K562 (cell line): ENCODE data around the gene GIT2. TPM values are rescaled to one million over a fixed set of nuclear protein-coding genes. Genes with fewer than 3 reads are reported as not detected.

Source experiments
- ATAC-seq: fragments of 200-7000 bp; cut with Tn5 transposase; 3 replicates; pipeline ENCODE4 v1.9.1; 2020; ENCODE audit warnings: moderate library complexity
- BruUV-seq: library from RNA; stranded (reverse); fragments of 400-500 nt; replicated peaks from 2 replicates; lab custom pipeline; 2021; lab: Mats Ljungman, UMichigan
- CTCF ChIA-PET: fragments of 300-600 bp; formaldehyde crosslinking; extraction: SDS; loops from one replicate; lab custom pipeline; 2021; ENCODE audit warnings: low intra/inter-chr PET ratio; lab: Yijun Ruan, JAX
- POLR2A ChIA-PET: fragments of 300-600, 350-650 bp; sonication (Branson Sonifier 250); formaldehyde crosslinking; extraction: SDS; loops from one replicate; lab custom pipeline; 2021; ENCODE audit warnings: antibody characterized with exemption, inconsistent platforms; lab: Yijun Ruan, JAX
- DNase-seq, 4 experiments: peaks; one replicate each; pipeline versions ENCODE4 v3.0.0 to v3.0.0-alpha.2; 2011 to 2018; ENCODE audit warnings: low spot score in 3 of 4, mixed read lengths in 3 of 4; ENCODE audit errors: extremely low read depth in 1 of 4
- FAIRE-seq: peaks from 2 replicates; lab custom pipeline; 2011; peaks lifted over from hg19 to GRCh38; lab: Jason Lieb, UNC
- H2AFZ ChIP-seq: 2 replicates; pipeline ENCODE4 v1.6.0; 2011; ENCODE audit warnings: low read depth, low read length, control low read depth, inconsistent platforms
- H3K27ac ChIP-seq: fragments of 200-600 bp; 3 replicates; pipeline ENCODE4 v1.8.0; 2011; ENCODE audit warnings: low read depth, mild to moderate bottlenecking, control low read depth, inconsistent platforms, low read length, moderate library complexity, mixed read lengths; ENCODE audit errors: extremely low read depth
- H3K27me3 ChIP-seq, 2 experiments: fragments of 300-600 bp in 1 of 2; 2 replicates in 1 of 2; 3 replicates in 1 of 2; pipeline versions ENCODE4 v1.6.0 to v1.8.0; 2011; ENCODE audit warnings: inconsistent platforms in 2 of 2, low read length in 2 of 2, mild to moderate bottlenecking in 1 of 2, mixed read lengths in 1 of 2, moderate library complexity in 1 of 2; ENCODE audit not compliant: control insufficient read depth in 2 of 2, insufficient read depth in 2 of 2
- H3K36me3 ChIP-seq: fragments of 300-600 bp; 3 replicates; pipeline ENCODE4 v1.8.0; 2011; ENCODE audit warnings: mild to moderate bottlenecking, low read length, inconsistent platforms; ENCODE audit not compliant: control insufficient read depth, insufficient read depth
- H3K4me1 ChIP-seq, 2 experiments: fragments of 200-600 bp in 1 of 2; replicated peaks in 1 of 2; 2 replicates in 1 of 2; 3 replicates in 1 of 2; pipeline versions ENCODE4 v1.5.1 to v1.8.0; 2011; ENCODE audit warnings: inconsistent platforms in 2 of 2, low read length in 2 of 2, mild to moderate bottlenecking in 1 of 2, mixed read lengths in 1 of 2, moderate library complexity in 1 of 2; ENCODE audit not compliant: control insufficient read depth in 2 of 2, insufficient read depth in 2 of 2
- H3K4me2 ChIP-seq: 2 replicates; pipeline ENCODE4 v1.6.1; 2011; ENCODE audit warnings: low read length, control low read depth, inconsistent platforms, mixed read lengths; ENCODE audit not compliant: insufficient read depth
- H3K4me3 ChIP-seq: fragments of 200-600 bp; sonication (generic), shearing (Covaris generic); 2 replicates; pipeline ENCODE4 v1.5.1; 2016; ENCODE audit warnings: control low read depth, inconsistent platforms
- H3K79me2 ChIP-seq: fragments of 200-600 bp; 3 replicates; pipeline ENCODE4 v1.8.0; 2011; ENCODE audit warnings: low read length, inconsistent platforms; ENCODE audit not compliant: control insufficient read depth, insufficient read depth
- H3K9ac ChIP-seq, 2 experiments: 2 replicates each; pipeline versions ENCODE4 v1.6.0 to v1.6.1; 2011; ENCODE audit warnings: low read depth in 2 of 2, low read length in 2 of 2, control low read depth in 1 of 2, inconsistent platforms in 1 of 2, mild to moderate bottlenecking in 1 of 2, mixed read lengths in 1 of 2; ENCODE audit not compliant: insufficient read depth in 1 of 2
- H3K9me1 ChIP-seq: one replicate; pipeline ENCODE4 v1.6.0; 2011; ENCODE audit warnings: inconsistent platforms, mild to moderate bottlenecking, low read length, moderate library complexity; ENCODE audit not compliant: control insufficient read depth, insufficient read depth
- H3K9me3 ChIP-seq: replicated peaks from 2 replicates; pipeline ENCODE4 v1.5.1; 2011; ENCODE audit warnings: low read depth, low read length, inconsistent platforms; ENCODE audit not compliant: control insufficient read depth, insufficient read depth
- H4K20me1 ChIP-seq: replicated peaks from 2 replicates; pipeline ENCODE4 v1.6.1; 2011; ENCODE audit warnings: low read length, inconsistent platforms, mixed read lengths; ENCODE audit not compliant: control insufficient read depth, insufficient read depth
- ARNT ChIP-seq, 2 experiments: fragments of 450-650 bp; IDR thresholded peaks; 2 replicates each; pipeline ENCODE4 v1.6.1; 2016; ENCODE audit warnings: mild to moderate bottlenecking in 1 of 2
- C11orf30 ChIP-seq: fragments of 450-650 bp; IDR thresholded peaks from 2 replicates; pipeline ENCODE4 v1.6.1; 2016; ENCODE audit warnings: low read depth, mild to moderate bottlenecking
- DNMT1 ChIP-seq: fragments of 450-650 bp; IDR thresholded peaks from 2 replicates; pipeline ENCODE4 v1.6.1; 2016; ENCODE audit warnings: antibody characterized with exemption, mild to moderate bottlenecking
- ETS2 ChIP-seq: IDR thresholded peaks from 2 replicates; pipeline ENCODE4 v1.6.1; 2016; ENCODE audit warnings: borderline replicate concordance, missing genetic modification characterization, mild to moderate bottlenecking, moderate library complexity, missing compliant biosample characterization; ENCODE audit not compliant: poor library complexity, severe bottlenecking
- ETV6 ChIP-seq, 3 experiments: fragments of 150-350 bp in 1 of 3; sonication (generic) in 1 of 3; formaldehyde crosslinking in 1 of 3; IDR thresholded peaks; 2 replicates each; pipeline versions ENCODE4 v1.6.1 to v1.8.0; 2014 to 2022; ENCODE audit warnings: borderline replicate concordance in 2 of 3, low read depth in 2 of 3, antibody characterized with exemption in 1 of 3, low read length in 1 of 3, mild to moderate bottlenecking in 1 of 3, missing genetic modification reagents in 1 of 3
- FOXA3 ChIP-seq, 2 experiments: fragments of 450-650 bp in 1 of 2; sonication (generic) in 1 of 2; formaldehyde crosslinking; IDR thresholded peaks in 1 of 2; conservative IDR thresholded peaks in 1 of 2; 2 replicates each; pipeline versions ENCODE4 v1.4.0 to v1.8.0; 2020 to 2022; ENCODE audit warnings: mild to moderate bottlenecking in 2 of 2, missing genetic modification reagents in 1 of 2
- HSF4 ChIP-seq: fragments of 250-450 bp; sonication (Bioruptor Pico); IDR thresholded peaks from 2 replicates; pipeline ENCODE4 v2.1.2; 2022; ENCODE audit warnings: mild to moderate bottlenecking, moderate library complexity, borderline replicate concordance
- MAFG ChIP-seq: fragments of 450-650 bp; conservative IDR thresholded peaks from 2 replicates; pipeline ENCODE4 v1.6.1; 2016; ENCODE audit warnings: missing genetic modification characterization, missing compliant biosample characterization
- MTF1 ChIP-seq: fragments of 250-450 bp; sonication (Bioruptor Pico); IDR thresholded peaks from 2 replicates; pipeline ENCODE4 v1.9.0; 2021; ENCODE audit warnings: moderate library complexity, mild to moderate bottlenecking, inconsistent platforms, borderline replicate concordance
- TFAM ChIP-seq: fragments of 250-450 bp; sonication (Bioruptor Pico); conservative IDR thresholded peaks from 2 replicates; pipeline ENCODE4 v1.5.0; 2021; ENCODE audit warnings: mild to moderate bottlenecking, moderate library complexity
- ZBTB8A ChIP-seq: fragments of 450-650 bp; IDR thresholded peaks from 2 replicates; pipeline ENCODE4 v1.6.1; 2018; ENCODE audit warnings: mild to moderate bottlenecking, moderate library complexity; ENCODE audit not compliant: partially characterized antibody
- ZC3H8 ChIP-seq: fragments of 450-650 bp; IDR thresholded peaks from 2 replicates; pipeline ENCODE4 v1.6.1; 2017
- WGBS: fragments of 100-300 bp; shearing (Covaris generic); methylation state at CpG from one replicate; pipeline ENCODE4 v1.1.6; 2016; ENCODE audit warnings: low coverage, mixed read lengths; ENCODE audit not compliant: insufficient coverage; ENCODE audit errors: missing lambda C conversion rate; 5-methylcytosine and 5-hydroxymethylcytosine counted together
- in situ Hi-C: fragments of 300-500 bp; cut with MboI; formaldehyde crosslinking; loops from 4 replicates; pipeline ENCODE4 v1.15.0; 2018; ENCODE audit warnings: inconsistent platforms, mixed read lengths
- intact Hi-C: fragments of 100-400 bp; cut with micrococcal nuclease; formaldehyde crosslinking; loops from 2 replicates; pipeline ENCODE4 v1.14.2; 2022
- polyA plus RNA-seq, 8 experiments: library from polyadenylated mRNA; depleted of rRNA in 4 of 8; stranded (reverse) in 5 of 8; unstranded in 3 of 8; fragments of >200 nt; fragmentation: Nextera tagmentation in 2 of 8; fragmentation: Illumina TruSeq in 1 of 8; extraction: Ambion mirVana in 2 of 8; extraction: Trizol in 1 of 8; gene quantifications; 2 replicates each; pipeline versions ENCODE4 v1.2.1 to v1.2.3, GENCODE V29; 2011 to 2014; ENCODE audit warnings: inconsistent platforms in 1 of 8, missing spikeins in 1 of 8
- total RNA-seq, 7 experiments: library from RNA; depleted of rRNA in 6 of 7; stranded (reverse); fragments of >200 nt in 6 of 7; fragmentation: Illumina TruSeq in 2 of 7; extraction: Trizol in 2 of 7; gene quantifications; 2 replicates each; pipeline versions ENCODE4 v1.2.1 to v1.2.3, GENCODE V29; 2011 to 2021; ENCODE audit warnings: low replicate concordance in 1 of 7
- TF ChIP-seq, protein P1 (sequence below), 2 experiments: IDR thresholded peaks; 2 replicates each; pipeline ENCODE4 v1.6.1; 2011; ENCODE audit warnings: borderline replicate concordance in 1 of 2, control low read depth in 1 of 2, low read depth in 1 of 2, low read length in 1 of 2, mild to moderate bottlenecking in 1 of 2, mixed read lengths in 1 of 2, moderate library complexity in 1 of 2; ENCODE audit not compliant: insufficient read depth in 1 of 2, insufficient read length in 1 of 2, poor library complexity in 1 of 2, severe bottlenecking in 1 of 2; ENCODE audit errors: extremely low read depth in 1 of 2
- TF ChIP-seq, protein P2 (sequence below): fragments of 450-650 bp; IDR thresholded peaks from 2 replicates; pipeline ENCODE4 v1.6.1; 2018; ENCODE audit warnings: mild to moderate bottlenecking, low read depth; ENCODE audit not compliant: partially characterized antibody
- TF ChIP-seq, protein P3 (sequence below): fragments of 250-450 bp; sonication (Bioruptor Pico); IDR thresholded peaks from 2 replicates; pipeline ENCODE4 v1.6.1; 2021; ENCODE audit warnings: mild to moderate bottlenecking
- TF ChIP-seq, protein P4 (sequence below): IDR thresholded peaks from 2 replicates; pipeline ENCODE4 v1.6.1; 2011; ENCODE audit warnings: borderline replicate concordance, low read depth, mild to moderate bottlenecking, moderate library complexity, low read length; ENCODE audit not compliant: insufficient read depth, poor library complexity, severe bottlenecking

GIT2 gene
- total and polyA plus RNA-seq, 9 of the 15 experiments (the other 6 are each of a cell fraction or from before 2014, with no cell fraction given), result 4.0 to 30.4 (median 23.5) TPM

DNA sequence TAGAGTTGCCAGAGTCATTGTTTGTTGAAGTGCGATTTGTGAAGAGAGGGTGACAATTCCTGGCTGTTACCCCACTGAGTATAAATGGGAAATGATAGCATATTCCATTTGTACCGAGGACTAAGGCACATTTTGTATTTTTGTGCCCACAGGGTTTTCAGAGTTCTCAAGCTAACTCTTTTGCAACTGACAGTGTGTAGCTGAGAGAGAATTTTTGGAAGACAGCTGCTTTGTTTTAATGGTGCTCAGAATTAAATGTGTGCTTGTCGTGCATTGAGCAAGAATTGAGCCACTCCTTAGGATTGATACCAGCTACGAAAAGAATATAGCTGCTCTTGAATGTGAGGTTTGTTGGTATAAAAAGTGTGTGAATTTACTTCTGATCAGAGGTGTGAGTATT, 24.8 kb upstream of the GIT2 start:
- no peak overlapping the region for H2AFZ ChIP-seq
- intact Hi-C loops, result no loop called here
- no peaks in the 10 kb centered on the region for H3K27me3 ChIP-seq
- H3K9ac ChIP-seq, result no peak overlapping the region
- H3K9me3 ChIP-seq, result no peaks in the 10 kb centered on the region
- H3K4me3 ChIP-seq, result no peak overlapping the region
- H3K9me1 ChIP-seq, result no peaks in the 10 kb centered on the region
- WGBS, result 78% methylated on average over 4 of the region's 4 CpGs
- H4K20me1 ChIP-seq, result no peaks in the 10 kb centered on the region
- H3K4me2 ChIP-seq, result no peak overlapping the region
- H3K36me3 ChIP-seq, result peaks cover 74% of the 10 kb centered on the region
- DNase-seq, result no peak
- no peak for FAIRE-seq
- H3K4me1 ChIP-seq, result no peaks in the 10 kb centered on the region
- ATAC-seq, result no peak
- CTCF ChIA-PET, result no interaction called here
- in situ Hi-C loops, result no loop called here
- H3K27ac ChIP-seq, result no peak overlapping the region
- no peaks in the 10 kb centered on the region for H3K79me2 ChIP-seq
- POLR2A ChIA-PET, result no interaction called here
- no TSS peak for BruUV-seq
- TF ChIP-seq ETV6 (IDR thresholded peaks at IDR 0.05; ENCODE audit: borderline replicate concordance in 1 of 2, low read depth in 2 of 2, low read length in 1 of 2), result no peak
- TF ChIP-seq ETV6 (CRISPR knock-in tag; IDR thresholded peaks at IDR 0.05; ENCODE audit: borderline replicate concordance), result no peak
- TF ChIP-seq MTF1, result no peak
- TF ChIP-seq FOXA3 (CRISPR knock-in tag; conservative IDR thresholded peaks at IDR 0.05 in 1 of 2, IDR thresholded peaks at IDR 0.05 in 1 of 2), result no peak
- TF ChIP-seq, protein P1, sequence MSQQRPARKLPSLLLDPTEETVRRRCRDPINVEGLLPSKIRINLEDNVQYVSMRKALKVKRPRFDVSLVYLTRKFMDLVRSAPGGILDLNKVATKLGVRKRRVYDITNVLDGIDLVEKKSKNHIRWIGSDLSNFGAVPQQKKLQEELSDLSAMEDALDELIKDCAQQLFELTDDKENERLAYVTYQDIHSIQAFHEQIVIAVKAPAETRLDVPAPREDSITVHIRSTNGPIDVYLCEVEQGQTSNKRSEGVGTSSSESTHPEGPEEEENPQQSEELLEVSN (IDR thresholded peaks at IDR 0.05; ENCODE audit: borderline replicate concordance in 1 of 2, extremely low read depth in 1 of 2, insufficient read depth in 1 of 2, insufficient read length in 1 of 2, low read depth in 1 of 2, low read length in 1 of 2, poor library complexity in 1 of 2, severe bottlenecking in 1 of 2), result no peak
- no peak for TF ChIP-seq ETS2 (tag)
- no peak for TF ChIP-seq DNMT1
- no peak for TF ChIP-seq MAFG (tag)
- TF ChIP-seq, protein P2, sequence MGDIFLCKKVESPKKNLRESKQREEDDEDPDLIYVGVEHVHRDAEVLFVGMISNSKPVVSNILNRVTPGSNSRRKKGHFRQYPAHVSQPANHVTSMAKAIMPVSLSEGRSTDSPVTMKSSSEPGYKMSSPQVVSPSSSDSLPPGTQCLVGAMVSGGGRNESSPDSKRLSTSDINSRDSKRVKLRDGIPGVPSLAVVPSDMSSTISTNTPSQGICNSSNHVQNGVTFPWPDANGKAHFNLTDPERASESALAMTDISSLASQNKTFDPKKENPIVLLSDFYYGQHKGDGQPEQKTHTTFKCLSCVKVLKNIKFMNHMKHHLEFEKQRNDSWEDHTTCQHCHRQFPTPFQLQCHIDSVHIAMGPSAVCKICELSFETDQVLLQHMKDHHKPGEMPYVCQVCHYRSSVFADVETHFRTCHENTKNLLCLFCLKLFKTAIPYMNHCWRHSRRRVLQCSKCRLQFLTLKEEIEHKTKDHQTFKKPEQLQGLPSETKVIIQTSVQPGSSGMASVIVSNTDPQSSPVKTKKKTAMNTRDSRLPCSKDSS, result no peak
- TF ChIP-seq, protein P3, sequence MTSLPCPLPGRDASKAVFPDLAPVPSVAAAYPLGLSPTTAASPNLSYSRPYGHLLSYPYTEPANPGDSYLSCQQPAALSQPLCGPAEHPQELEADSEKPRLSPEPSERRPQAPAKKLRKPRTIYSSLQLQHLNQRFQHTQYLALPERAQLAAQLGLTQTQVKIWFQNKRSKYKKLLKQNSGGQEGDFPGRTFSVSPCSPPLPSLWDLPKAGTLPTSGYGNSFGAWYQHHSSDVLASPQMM (CRISPR knock-in tag), result no peak
- TF ChIP-seq C11orf30, result no peak
- TF ChIP-seq HSF4 (CRISPR knock-in tag), result no peak
- TF ChIP-seq TFAM (CRISPR knock-in tag), result no peak
- TF ChIP-seq, protein P4, sequence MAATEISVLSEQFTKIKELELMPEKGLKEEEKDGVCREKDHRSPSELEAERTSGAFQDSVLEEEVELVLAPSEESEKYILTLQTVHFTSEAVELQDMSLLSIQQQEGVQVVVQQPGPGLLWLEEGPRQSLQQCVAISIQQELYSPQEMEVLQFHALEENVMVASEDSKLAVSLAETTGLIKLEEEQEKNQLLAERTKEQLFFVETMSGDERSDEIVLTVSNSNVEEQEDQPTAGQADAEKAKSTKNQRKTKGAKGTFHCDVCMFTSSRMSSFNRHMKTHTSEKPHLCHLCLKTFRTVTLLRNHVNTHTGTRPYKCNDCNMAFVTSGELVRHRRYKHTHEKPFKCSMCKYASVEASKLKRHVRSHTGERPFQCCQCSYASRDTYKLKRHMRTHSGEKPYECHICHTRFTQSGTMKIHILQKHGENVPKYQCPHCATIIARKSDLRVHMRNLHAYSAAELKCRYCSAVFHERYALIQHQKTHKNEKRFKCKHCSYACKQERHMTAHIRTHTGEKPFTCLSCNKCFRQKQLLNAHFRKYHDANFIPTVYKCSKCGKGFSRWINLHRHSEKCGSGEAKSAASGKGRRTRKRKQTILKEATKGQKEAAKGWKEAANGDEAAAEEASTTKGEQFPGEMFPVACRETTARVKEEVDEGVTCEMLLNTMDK, result no peak
- TF ChIP-seq ZC3H8, result no peak
- TF ChIP-seq ARNT (IDR thresholded peaks at IDR 0.05), result no peak
- no peak for TF ChIP-seq ZBTB8A
